Upper lobe of right lung (tissue), 1 donor: ENCODE measurements around the gene TMPRSS9. TPM values are rescaled to one million over a fixed set of nuclear protein-coding genes. Genes with fewer than 3 reads are reported as not detected.

Experiments
- ATAC-seq: fragments of 200-7000 bp; cut with Tn5 transposase; one replicate; pipeline ENCODE4 v1.9.1; 2020; ENCODE audit warnings: mild to moderate bottlenecking, moderate library complexity
- DNase-seq: peaks from one replicate; pipeline ENCODE4 v3.0.0-alpha.2; 2020
- H3K27ac ChIP-seq: fragments of 200-600 bp; one replicate; pipeline ENCODE4 v1.8.0; 2022
- H3K27me3 ChIP-seq: fragments of 200-600 bp; one replicate; pipeline ENCODE4 v1.8.0; 2022; ENCODE audit warnings: mild to moderate bottlenecking
- H3K36me3 ChIP-seq: fragments of 200-600 bp; one replicate; pipeline ENCODE4 v1.8.0; 2022
- H3K4me1 ChIP-seq: fragments of 200-600 bp; one replicate; pipeline ENCODE4 v1.8.0; 2022
- H3K4me3 ChIP-seq: fragments of 200-600 bp; one replicate; pipeline ENCODE4 v1.8.0; 2022; ENCODE audit warnings: mild to moderate bottlenecking
- H3K9me3 ChIP-seq: fragments of 200-600 bp; one replicate; pipeline ENCODE4 v1.8.0; 2022
- intact Hi-C: fragments of 100-400 bp; cut with DNase I; formaldehyde crosslinking; loops from one replicate; pipeline ENCODE4 v1.11.0; 2022
- total RNA-seq: library from RNA; stranded (reverse); fragmentation: NEBNext Ultra II Directional; extraction: Animal tissue kit (Norgen Biotek cat#: 25700); gene quantifications from one replicate; pipeline ENCODE4 v1.2.1, GENCODE V29; 2021
- TF ChIP-seq, protein P1 (sequence below): fragments of 200-600 bp; IDR thresholded peaks from one replicate; pipeline ENCODE4 v1.8.0; 2022; ENCODE audit warnings: antibody characterized with exemption
- donor health status: DM: no; HTN: yes; CAD: no; lungs with severe emphysema.

Gene TMPRSS9
- total RNA-seq, 1 donor from 2014 or later, result not detected

- Histone ChIP-seq H3K27ac (no peak overlapping the region), H3K27me3 (no peaks in the 10 kb centered on the region), H3K9me3 (peaks cover under 1% of the 10 kb centered on the region), H3K36me3 (no peaks in the 10 kb centered on the region), H3K4me3 (no peak overlapping the region), H3K4me1 (no peaks in the 10 kb centered on the region)
- DNase-seq (no peak), ATAC-seq (no peak)
- TF ChIP-seq, protein P1, sequence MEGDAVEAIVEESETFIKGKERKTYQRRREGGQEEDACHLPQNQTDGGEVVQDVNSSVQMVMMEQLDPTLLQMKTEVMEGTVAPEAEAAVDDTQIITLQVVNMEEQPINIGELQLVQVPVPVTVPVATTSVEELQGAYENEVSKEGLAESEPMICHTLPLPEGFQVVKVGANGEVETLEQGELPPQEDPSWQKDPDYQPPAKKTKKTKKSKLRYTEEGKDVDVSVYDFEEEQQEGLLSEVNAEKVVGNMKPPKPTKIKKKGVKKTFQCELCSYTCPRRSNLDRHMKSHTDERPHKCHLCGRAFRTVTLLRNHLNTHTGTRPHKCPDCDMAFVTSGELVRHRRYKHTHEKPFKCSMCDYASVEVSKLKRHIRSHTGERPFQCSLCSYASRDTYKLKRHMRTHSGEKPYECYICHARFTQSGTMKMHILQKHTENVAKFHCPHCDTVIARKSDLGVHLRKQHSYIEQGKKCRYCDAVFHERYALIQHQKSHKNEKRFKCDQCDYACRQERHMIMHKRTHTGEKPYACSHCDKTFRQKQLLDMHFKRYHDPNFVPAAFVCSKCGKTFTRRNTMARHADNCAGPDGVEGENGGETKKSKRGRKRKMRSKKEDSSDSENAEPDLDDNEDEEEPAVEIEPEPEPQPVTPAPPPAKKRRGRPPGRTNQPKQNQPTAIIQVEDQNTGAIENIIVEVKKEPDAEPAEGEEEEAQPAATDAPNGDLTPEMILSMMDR, result no peak
- intact Hi-C loops, result no loop called here
These were observed 15.5 kb downstream of the TMPRSS9 start for GRCh38 chr19:2375353-2376121.

DNA sequence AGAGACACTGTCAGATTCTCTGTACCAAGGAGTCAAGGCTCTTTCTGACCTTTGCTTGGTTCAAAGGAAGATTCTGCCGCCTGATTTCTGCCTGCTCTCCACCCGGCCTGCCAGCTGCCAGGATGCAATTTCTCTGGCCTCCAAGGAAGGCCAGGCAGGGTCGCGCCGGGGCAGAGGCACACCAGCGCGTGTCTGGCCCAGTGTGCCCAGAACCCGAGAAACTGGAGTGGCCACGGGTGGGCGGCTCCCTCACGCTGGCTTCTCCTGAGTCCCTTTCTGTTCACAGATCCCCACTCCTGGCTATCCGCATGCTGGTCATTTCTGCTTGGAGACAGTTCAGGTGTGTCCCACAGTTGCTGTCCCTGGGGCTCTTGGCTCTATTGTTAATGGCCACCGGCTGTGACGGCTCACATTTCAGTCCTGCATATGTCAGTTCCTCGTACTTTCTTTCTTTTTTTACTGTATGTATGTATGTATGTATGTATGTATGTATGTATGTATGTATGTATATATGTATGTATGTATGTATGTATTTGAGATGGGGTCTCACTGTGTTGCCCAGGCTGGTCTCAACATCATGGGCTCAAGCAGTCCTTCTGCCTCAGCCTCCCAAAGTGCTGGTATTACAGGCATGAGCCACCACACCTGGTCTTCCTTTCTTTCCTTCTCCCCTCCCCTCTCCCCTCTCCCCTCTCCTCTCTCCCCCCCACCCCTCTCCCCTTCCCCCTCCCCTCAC lies 16.9 kb downstream of the TMPRSS9 start:
- ATAC-seq (no peak), DNase-seq (no peak)
- H3K4me3 ChIP-seq, result no peak overlapping the region
- intact Hi-C loops, result no loop called here
- TF ChIP-seq, protein P1, result no peak
- no peaks in the 10 kb centered on the region for H3K27me3 ChIP-seq
- H3K36me3 ChIP-seq, result no peaks in the 10 kb centered on the region
- no peaks in the 10 kb centered on the region for H3K4me1 ChIP-seq
- peaks cover 3% of the 10 kb centered on the region for H3K9me3 ChIP-seq
- H3K27ac ChIP-seq, result no peak overlapping the region

- TF ChIP-seq, protein P1, result no peak
- intact Hi-C loops, result no loop called here
- no peak for ATAC-seq
- no peak for DNase-seq
- Histone ChIP-seq H3K36me3 (no peaks in the 10 kb centered on the region), H3K27me3 (no peaks in the 10 kb centered on the region), H3K4me1 (no peaks in the 10 kb centered on the region), H3K27ac (no peak overlapping the region), H3K4me3 (no peak overlapping the region), H3K9me3 (peaks cover 3% of the 10 kb centered on the region)
These were observed 20.5 kb downstream of the TMPRSS9 start for GRCh38 chr19:2380567-2380966.

GRCh38 chr19:2381148-2381820 lies 21.2 kb downstream of the TMPRSS9 start:
- Histone ChIP-seq H3K9me3 (peaks cover 3% of the 10 kb centered on the region), H3K36me3 (no peaks in the 10 kb centered on the region), H3K27ac (no peak overlapping the region), H3K27me3 (no peaks in the 10 kb centered on the region), H3K4me3 (no peak overlapping the region), H3K4me1 (no peaks in the 10 kb centered on the region)
- TF ChIP-seq, protein P1, result no peak
- DNase-seq (no peak), ATAC-seq (no peak)
- intact Hi-C loops, result no loop called here

- Histone ChIP-seq H3K36me3 (no peaks in the 10 kb centered on the region), H3K9me3 (peaks cover 3% of the 10 kb centered on the region), H3K27me3 (no peaks in the 10 kb centered on the region), H3K4me3 (no peak overlapping the region), H3K27ac (no peak overlapping the region), H3K4me1 (no peaks in the 10 kb centered on the region)
- intact Hi-C loops, result no loop called here
- no peak for DNase-seq
- TF ChIP-seq, protein P1, result no peak
- ATAC-seq, result no peak
These were observed 22.6 kb downstream of the TMPRSS9 start for GRCh38 chr19:2382530-2383222.
